GM21360 (cell line): ENCODE results near the gene CHAF1A.

ENCODE experiments used
- ATAC-seq: cut with Tn5 transposase; IDR thresholded peaks from one replicate; pipeline ENCODE4 v1.9.1; 2021; ENCODE audit warnings: mild to moderate bottlenecking, moderate library complexity; ENCODE audit not compliant: unreplicated experiment

CHAF1A gene

GRCh38 chr19:4402171-4403004, at the start of gene CHAF1A:
CHAF1A (plus strand) TSS chr19:4402640; CDS start chr19:4402763, 123 bp downstream.
- peak; percentile 71 for ATAC-seq

GRCh38 chr19:4352701-4353121, 49.7 kb upstream of the CHAF1A start:
- ATAC-seq: no peak

- no peak for ATAC-seq
Observed at GRCh38 chr19:4354282-4354681, 48.2 kb upstream of the CHAF1A start.

GRCh38 chr19:4354897-4355296, 47.5 kb upstream of the CHAF1A start:
- ATAC-seq: no peak

- ATAC-seq: no peak
Observed at GRCh38 chr19:4357095-4357797, 45.2 kb upstream of the CHAF1A start.

- no peak for ATAC-seq
Observed at GRCh38 chr19:4357921-4358326, 44.5 kb upstream of the CHAF1A start.

GRCh38 chr19:4358709-4359626, 43.5 kb upstream of the CHAF1A start:
- no peak for ATAC-seq

GRCh38 chr19:4359627-4360000, 42.8 kb upstream of the CHAF1A start:
- ATAC-seq: no peak

GRCh38 chr19:4360081-4360569, 42.3 kb upstream of the CHAF1A start:
- ATAC-seq: no peak

- no peak for ATAC-seq
Observed at GRCh38 chr19:4360641-4361151, 41.7 kb upstream of the CHAF1A start.

- ATAC-seq: no peak
Observed at GRCh38 chr19:4361152-4362046, 41.0 kb upstream of the CHAF1A start.

GRCh38 chr19:4362101-4362828, 40.2 kb upstream of the CHAF1A start:
- ATAC-seq: no peak

- no peak for ATAC-seq
Observed at GRCh38 chr19:4362831-4363545, 39.5 kb upstream of the CHAF1A start.

- ATAC-seq: no peak
Observed at GRCh38 chr19:4363571-4364304, 38.7 kb upstream of the CHAF1A start.

- ATAC-seq: no peak
Observed at GRCh38 chr19:4365341-4365740, 37.1 kb upstream of the CHAF1A start.

GRCh38 chr19:4365791-4366665, 36.4 kb upstream of the CHAF1A start:
- no peak for ATAC-seq
